HG03139 (cell line): ENCODE data around the gene FANCI.

Experiments
- ATAC-seq: cut with Tn5 transposase; IDR thresholded peaks from one replicate; pipeline ENCODE4 v1.9.1; 2021; ENCODE audit not compliant: unreplicated experiment

FANCI gene

DNA sequence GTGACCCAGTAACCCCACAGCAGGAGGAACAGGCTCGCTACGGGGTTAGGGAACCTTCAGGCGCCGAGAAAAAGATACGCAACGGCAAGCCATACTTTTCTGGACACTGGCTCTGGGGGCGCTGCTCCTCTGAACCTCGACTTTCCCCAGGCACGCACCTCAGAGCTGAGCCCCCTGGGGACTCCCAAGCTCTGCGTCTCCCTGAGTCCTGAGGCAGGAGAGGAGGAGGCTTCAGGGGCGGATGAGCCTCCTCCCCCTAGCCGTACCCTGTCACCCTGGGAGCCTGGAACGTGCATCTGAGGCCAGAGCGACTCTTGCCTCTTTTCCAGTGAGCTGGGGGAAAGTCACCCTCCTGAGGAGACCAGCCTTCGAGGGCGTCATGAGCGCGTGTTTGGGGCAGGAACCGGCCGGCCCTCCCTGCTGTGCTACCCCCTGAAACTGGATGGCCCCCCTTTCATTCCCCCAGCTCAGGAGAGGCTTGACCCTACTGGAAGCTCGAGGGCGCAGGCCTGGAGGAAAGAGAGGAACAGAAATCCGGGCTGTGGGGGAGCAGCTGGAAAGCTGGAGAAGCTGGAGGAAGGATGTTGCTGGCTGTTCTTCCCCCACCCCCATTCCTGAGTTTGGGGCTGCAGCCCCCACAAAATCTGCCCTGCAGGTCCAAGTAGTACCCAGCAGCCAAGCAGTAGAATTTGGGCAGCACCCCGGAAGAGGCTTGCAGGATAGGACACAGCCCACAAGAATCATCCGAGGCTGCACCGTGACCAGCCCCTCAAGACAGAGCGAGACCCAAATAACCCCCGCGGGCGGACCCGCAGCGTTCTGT, 115.9 kb downstream of the FANCI start:
- ATAC-seq, result no peak

DNA sequence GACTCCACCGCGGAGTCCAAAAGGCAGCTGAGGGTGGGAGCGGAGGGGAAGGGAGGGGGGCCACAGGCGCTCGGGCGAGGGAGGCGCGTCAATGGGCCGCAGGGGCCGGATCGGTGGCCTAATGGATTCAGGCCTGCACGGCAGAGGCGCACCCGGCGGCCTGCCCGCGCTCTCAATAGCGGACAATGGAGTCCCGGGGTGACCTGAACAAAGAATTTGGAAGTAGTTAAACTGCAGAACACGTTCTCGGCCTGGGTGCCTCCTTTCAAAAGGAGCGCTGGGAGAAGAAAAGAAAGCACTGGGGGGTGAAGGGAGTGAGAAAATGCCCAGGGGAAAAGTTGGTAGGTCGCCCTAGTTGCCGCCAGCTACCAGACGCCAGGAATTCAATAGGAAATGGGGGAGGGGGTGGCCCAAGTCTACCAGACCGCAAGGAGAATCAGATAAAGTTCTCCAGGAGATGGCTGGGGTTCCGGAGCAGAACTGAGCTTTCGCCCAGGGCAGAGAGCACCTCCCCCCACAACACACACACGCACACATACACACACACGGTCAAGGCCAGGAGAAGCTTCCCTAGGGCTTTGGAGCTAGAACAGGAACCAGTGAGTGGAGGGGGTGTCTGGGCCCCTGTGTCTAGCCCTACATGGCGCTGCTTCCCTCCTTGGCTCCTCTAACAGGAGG, 116.7 kb downstream of the FANCI start:
- no peak for ATAC-seq

DNA sequence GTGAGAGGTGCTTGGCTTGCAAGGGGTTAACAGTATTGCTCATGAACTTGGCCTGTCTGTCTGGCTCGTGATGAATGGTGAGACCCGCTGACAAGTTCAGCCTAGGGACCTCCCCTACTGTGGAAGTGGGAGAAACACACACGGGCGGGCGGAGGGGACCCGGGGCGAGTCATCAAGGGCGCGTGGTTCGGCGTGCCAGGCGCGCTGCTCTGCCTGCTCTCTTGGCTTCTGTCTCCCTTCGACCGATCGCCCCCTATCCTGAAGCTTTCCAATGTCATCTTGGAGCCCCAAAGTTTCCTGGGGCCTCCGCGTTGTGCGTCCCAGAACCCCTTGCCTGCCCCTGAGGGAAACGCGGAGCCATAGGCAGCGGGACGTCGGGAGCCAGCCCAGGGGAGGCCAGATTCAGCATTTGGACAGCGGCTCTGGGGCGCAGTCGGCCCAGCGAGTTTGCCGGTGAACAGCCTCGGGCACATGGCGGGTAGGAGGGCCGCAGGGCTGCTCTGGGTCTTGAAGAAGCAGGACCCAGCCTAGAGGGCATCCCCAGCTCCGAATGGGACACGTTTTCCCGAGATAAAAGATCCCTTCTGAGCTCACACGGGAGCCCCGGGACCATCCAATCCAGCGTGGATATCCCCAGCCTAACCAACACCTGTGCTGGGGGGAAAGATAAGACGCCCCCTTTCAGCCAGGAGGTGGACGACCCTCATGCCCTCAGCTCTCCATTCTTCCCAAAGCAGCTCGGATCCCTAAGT, 117.8 kb downstream of the FANCI start:
- no peak for ATAC-seq

DNA sequence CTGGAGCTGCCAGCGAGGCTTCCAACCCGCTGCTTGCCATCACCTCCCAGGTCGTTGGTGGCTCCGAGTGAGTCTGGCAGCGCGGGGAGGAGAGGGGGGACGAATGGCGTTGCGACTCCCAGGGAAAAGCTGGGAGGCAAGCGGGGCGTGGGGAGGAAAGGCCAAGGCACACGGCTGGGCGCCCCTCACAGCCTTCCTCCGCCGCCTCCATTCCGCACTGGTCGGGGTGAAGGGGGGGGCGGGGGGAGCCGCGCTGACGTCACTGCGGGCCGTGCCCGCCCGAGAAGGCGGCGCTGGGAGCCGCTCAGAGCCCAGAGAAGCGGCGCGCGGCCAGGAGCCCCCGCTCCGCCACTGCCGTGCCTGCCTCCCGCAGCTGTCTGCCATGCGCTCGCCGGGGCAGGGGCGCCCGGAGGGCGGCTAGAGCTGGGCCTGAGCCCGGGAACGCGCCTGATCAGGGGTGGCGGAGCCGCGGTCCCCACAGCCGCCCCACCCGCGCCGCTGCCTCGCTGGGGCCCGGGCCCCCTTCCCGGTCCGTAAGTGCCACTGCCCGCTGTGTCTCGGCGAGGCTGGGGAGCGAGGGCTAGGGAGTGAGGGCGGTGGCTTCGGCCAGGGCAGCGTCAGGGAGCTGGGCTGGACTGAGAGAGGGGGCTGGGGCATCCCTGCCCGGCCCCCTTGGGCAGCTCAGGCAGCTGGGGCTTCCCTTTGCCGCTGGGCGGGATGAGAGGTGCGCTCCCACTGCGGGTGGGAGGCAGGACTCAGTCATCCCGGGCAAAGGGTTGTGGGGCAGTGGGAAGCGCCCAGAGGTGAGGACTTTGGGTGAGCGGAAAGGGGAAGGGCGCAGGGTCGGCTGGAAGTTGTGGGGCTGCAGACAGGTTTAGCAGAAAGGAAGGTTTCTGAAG, 118.7 kb downstream of the FANCI start:
- no peak for ATAC-seq

DNA sequence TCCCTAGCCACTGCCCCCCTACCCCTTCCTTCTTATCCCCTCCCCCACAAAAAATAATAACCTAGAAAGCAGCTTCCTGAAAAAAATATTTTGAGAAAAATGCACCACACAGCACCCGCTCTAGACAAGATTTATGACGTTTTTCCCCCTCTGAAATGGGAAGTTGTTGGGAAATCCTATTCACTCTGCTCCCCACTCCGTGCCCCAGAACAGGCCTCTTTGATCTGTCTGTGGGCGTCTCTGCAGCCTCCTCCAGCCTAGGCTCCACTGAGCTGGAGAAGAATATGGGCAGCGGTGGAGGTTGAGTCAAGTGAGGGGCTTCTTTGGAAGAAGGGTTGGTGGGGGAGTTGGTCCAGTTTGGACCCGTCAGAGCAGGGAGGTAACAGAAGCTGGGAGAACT, 119.4 kb downstream of the FANCI start:
- ATAC-seq, result no peak

DNA sequence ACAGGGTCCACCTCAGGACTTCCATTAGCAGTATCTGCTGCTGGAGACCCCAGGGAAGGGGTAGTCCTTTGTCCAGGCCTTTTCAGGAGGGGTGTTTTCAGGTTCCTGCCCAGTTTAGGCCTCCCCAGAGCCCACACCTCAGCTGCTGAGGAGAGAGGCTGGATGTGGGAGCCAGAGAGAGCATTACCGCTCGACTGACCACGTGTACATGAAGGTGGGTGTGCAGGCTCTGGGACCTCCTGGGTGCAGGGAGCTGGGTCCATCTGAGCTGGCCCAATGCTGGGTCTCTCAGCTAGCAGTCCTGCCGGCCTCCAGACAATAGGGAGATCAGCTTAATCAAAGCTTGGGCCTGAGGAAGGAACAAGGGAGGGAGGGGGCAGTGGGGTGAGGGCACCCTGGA, 120.0 kb downstream of the FANCI start:
- no peak for ATAC-seq

DNA sequence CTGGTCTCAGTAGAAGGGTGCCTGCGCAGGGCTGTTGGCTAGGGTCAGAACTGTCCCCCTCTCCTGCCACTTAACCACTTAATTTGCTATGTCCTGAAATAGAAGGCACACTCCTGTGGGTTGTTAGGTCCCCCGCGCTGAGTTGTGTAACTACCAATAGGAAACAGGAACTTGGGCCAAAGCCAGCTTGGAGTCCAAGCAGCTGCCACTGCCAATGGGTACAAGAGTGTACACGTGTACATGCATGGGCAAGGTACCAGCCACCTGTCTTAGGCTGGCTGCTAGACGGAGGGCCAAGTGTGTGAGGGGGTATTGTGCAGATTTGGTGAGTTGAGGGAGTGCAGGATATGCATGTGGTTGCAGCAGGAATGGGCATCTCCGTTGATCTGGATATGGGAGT, 120.6 kb downstream of the FANCI start:
- no peak for ATAC-seq

DNA sequence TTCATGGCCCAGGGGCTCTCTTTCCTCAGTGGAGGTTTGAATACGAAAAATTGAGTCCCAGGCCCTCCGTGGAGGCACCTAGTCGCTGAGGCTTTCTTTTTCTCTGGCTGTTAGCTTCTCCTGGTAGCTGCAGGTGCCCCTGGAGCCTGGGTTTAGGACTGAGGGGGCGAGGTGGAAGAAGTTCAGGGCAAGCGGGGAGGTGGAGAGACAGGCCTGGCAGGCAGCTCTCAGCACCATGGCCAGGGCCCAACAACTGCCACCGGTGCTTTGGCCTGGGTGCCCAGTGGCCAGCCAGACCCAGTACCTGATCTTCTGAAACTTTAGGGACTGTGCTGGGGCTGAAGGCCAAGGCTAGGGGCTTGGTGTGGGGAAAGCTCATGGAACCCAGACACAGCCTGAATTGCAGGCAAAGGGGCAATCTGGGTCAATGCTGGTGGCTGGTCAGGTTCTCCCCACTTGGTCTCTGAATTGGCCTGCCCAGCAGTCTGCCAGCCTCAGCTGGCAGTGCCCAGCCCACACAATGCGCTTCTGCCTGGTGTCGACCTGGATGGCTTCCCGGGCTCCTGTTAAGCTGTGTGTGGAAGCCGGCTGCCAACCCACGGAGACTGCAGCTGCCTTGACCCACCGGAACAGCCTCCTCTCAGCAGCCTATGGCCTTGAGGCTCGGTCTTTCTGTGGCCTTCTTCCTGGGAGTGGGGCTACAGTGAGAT, 121.1 kb downstream of the FANCI start:
- no peak for ATAC-seq

DNA sequence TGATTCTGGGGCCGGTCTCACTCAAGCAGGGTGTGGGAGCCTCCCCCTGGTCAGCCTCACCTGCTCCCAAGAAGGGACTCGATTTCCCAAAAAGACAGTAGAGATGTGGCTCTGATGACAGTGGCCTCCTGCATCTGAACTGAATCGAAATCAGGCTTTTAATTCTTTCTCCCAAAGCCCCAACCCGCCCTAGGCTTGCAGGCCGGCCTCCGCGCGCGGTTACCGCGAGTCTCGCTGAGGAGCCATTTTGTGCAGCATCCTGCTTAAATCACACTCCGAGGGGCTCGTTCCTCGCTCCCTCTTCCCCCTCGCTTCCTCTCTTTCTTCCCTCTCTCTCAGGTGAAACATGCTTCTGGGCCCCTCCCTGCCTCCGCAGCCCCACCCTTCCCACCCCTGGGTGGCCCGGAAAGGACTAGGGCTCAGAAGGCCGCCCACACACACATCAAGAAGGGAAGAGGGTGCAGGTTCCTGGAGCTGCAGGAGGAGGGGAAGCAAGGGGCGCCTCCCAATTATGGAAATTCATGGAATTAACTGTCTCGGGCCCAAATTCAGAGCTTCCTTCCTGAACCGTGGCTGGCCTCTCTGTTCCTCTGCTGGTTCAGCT, 121.8 kb downstream of the FANCI start:
- no peak for ATAC-seq
